ENCODE data around the gene EID2B. TPM values are rescaled to one million over a fixed set of nuclear protein-coding genes. Genes with fewer than 3 reads are reported as not detected.

EID2B gene
- total RNA-seq, 1 experiment from 2014 or later, result 2.2 TPM

GRCh38 chr19:39500543-39500942, 32.1 kb downstream of the EID2B start:
- Histone ChIP-seq H2BK15ac (ENCODE audit: low read depth, low read length) (no peak overlapping the region), H3K18ac (ENCODE audit: insufficient read length, low read depth, low read length) (no peak overlapping the region), H4K20me1 (ENCODE audit: control insufficient read depth, insufficient read depth, insufficient read length) (no peaks in the 10 kb centered on the region), H3K23ac (ENCODE audit: insufficient read length, low read depth, low read length) (no peak overlapping the region), H4K91ac (ENCODE audit: insufficient read length, low read depth, low read length) (no peak overlapping the region), H3K27me3 (ENCODE audit: insufficient read depth, low read length) (peaks cover 8% of the 10 kb centered on the region; the same call in 1 of the 2 replicates), H2BK5ac (ENCODE audit: insufficient read length, low read length) (no peak overlapping the region), H2BK120ac (ENCODE audit: low read depth, low read length, poor library complexity, severe bottlenecking) (no peak overlapping the region), H3K79me1 (ENCODE audit: insufficient read depth, low read depth, low read length, poor library complexity, severe bottlenecking) (no peaks in the 10 kb centered on the region), H3K4ac (ENCODE audit: low read depth, low read length) (no peak overlapping the region), H3K9me3 (ENCODE audit: control insufficient read depth, low read depth, low read length) (no peaks in the 10 kb centered on the region), H2AFZ (ENCODE audit: low read length) (no peak overlapping the region), H2AK5ac (ENCODE audit: insufficient read length, low read length) (no peak overlapping the region), H3K56ac (ENCODE audit: insufficient read length, low read depth, low read length) (no peak overlapping the region), H4K8ac (replicated peaks; ENCODE audit: insufficient read length, low read depth, low read length) (no peak overlapping the region), H3T11ph (ENCODE audit: low read length) (no peak overlapping the region), H2BK12ac (ENCODE audit: insufficient read length, low read depth, low read length) (no peak overlapping the region), H3K9ac (ENCODE audit: extremely low read depth, insufficient read length, low read length) (no peak overlapping the region), H2BK20ac (ENCODE audit: low read depth, low read length, poor library complexity, severe bottlenecking) (no peak overlapping the region), H3K79me2 (ENCODE audit: insufficient read depth, low read length) (no peaks in the 10 kb centered on the region), H4K5ac (ENCODE audit: insufficient read length, low read depth, low read length) (no peak overlapping the region), H3K27ac (ENCODE audit: insufficient read length, low read depth, low read length) (no peak overlapping the region), H3K14ac (ENCODE audit: insufficient read depth, low read length) (no peak overlapping the region), H3K4me2 (ENCODE audit: insufficient read depth, insufficient read length, low read length) (no peak overlapping the region), H3K23me2 (ENCODE audit: insufficient read length, low read depth, low read length, poor library complexity, severe bottlenecking) (peaks cover 10% of the 10 kb centered on the region), H3K4me1 (ENCODE audit: insufficient read depth, low read length) (no peaks in the 10 kb centered on the region)
- Mint-ChIP-seq H3K9me3 (peaks cover 4 to 9% of the 10 kb centered on the region in 2 experiments), H3K4me1 (peaks cover 9 to 15% of the 10 kb centered on the region in 2 experiments), H3K36me3 (ENCODE audit: insufficient read depth in 1 of 3, low read depth in 3 of 3) (peaks cover 0 to 15% (median 1%) of the 10 kb centered on the region in 3 experiments; a peak in 3 of 7 replicates), H3K27ac (no peak overlapping the region), H3K4me3 (peak overlapping the region in 1 of 2 experiments; percentile 47; a peak in 2 of 5 replicates), H3K27me3 (ENCODE audit: low read depth) (peaks cover 90% of the 10 kb centered on the region)
- WGBS (ENCODE audit: extremely low coverage, insufficient read length, low lambda C conversion rate), result no CpG with 5 or more reads among the region's 4 CpGs
- no peak for TF ChIP-seq CTCF (conservative IDR thresholded peaks at IDR 0.05)
- DNase-seq, result no peak
